Measurements from ENCODE around the gene PRKG1. TPM values are rescaled to one million over a fixed set of nuclear protein-coding genes. Genes with fewer than 3 reads are reported as not detected.

The PRKG1 gene
- total and polyA plus RNA-seq, 2 of the 4 experiments (the other 2 are of a cell fraction): 3.5 to 18.3 TPM

- H4K8ac ChIP-seq (ENCODE audit: low read depth in 2 of 2, low read length in 2 of 2): no peak overlapping the region
- no peak overlapping the region for H3K4ac ChIP-seq (ENCODE audit: low read depth, low read length)
- H3K4me2 ChIP-seq (ENCODE audit: low read depth, low read length): no peak overlapping the region
- intact Hi-C loops (cut with micrococcal nuclease): no loop called here
- no peaks in the 10 kb centered on the region for H3K36me3 ChIP-seq (ENCODE audit: control insufficient read depth, insufficient read depth, low read length)
- H2BK5ac ChIP-seq (ENCODE audit: low read depth, low read length, poor library complexity, severe bottlenecking): no peak overlapping the region
- dilution Hi-C loops (cut with HindIII; ENCODE audit: low sequenced_read_pairs, unreplicated experiment): no loop called here
- H3K56ac ChIP-seq (ENCODE audit: extremely low read depth, insufficient read depth, low read length): no peak overlapping the region
- no peak overlapping the region for H2BK20ac ChIP-seq (ENCODE audit: low read depth, low read length)
- ChIA-PET CTCF (no interaction called here), POLR2A (ENCODE audit: unreplicated experiment) (no interaction called here)
- H3K27me3 ChIP-seq (ENCODE audit: control insufficient read depth, insufficient read depth, low read length): no peaks in the 10 kb centered on the region
- H2BK120ac ChIP-seq (ENCODE audit: low read depth, low read length): no peak overlapping the region
- ATAC-seq (ENCODE audit: low read depth) (no peak), DNase-seq (no peak)
- H3K18ac ChIP-seq (ENCODE audit: low read depth, low read length): no peak overlapping the region
- H3K4me1 ChIP-seq (ENCODE audit: control insufficient read depth, insufficient read depth, low read length): no peaks in the 10 kb centered on the region
- no peak overlapping the region for H3K9ac ChIP-seq (ENCODE audit: low read depth, low read length)
- TF ChIP-seq CHD1 (IDR thresholded peaks at IDR 0.05; ENCODE audit: low read depth, low read length) (no peak), CEBPB (IDR thresholded peaks at IDR 0.05; ENCODE audit: low read depth, low read length) (no peak), MAZ (IDR thresholded peaks at IDR 0.05; ENCODE audit: borderline replicate concordance, low read depth, low read length) (no peak), FOS (IDR thresholded peaks at IDR 0.05; ENCODE audit: low read depth, low read length) (no peak), RAD21 (IDR thresholded peaks at IDR 0.05; ENCODE audit: low read length) (no peak), MXI1 (IDR thresholded peaks at IDR 0.05; ENCODE audit: borderline replicate concordance, low read depth, low read length) (no peak), SMC3 (IDR thresholded peaks at IDR 0.05; ENCODE audit: low read depth, low read length) (no peak), CTCF (conservative IDR thresholded peaks at IDR 0.05; ENCODE audit: low read depth, low read length) (no peak), RFX5 (IDR thresholded peaks at IDR 0.05; ENCODE audit: low read depth, low read length) (no peak), ELK1 (IDR thresholded peaks at IDR 0.05; ENCODE audit: borderline replicate concordance, low read depth, low read length) (no peak), NFE2L2 (IDR thresholded peaks at IDR 0.05; ENCODE audit: low read depth, low read length) (no peak), RCOR1 (IDR thresholded peaks at IDR 0.05; ENCODE audit: insufficient replicate concordance, low read length) (no peak), MAFK (IDR thresholded peaks at IDR 0.05; ENCODE audit: low read depth, low read length) (no peak), POLR2A (IDR thresholded peaks at IDR 0.05; ENCODE audit: low read depth, low read length) (no peak), BHLHE40 (IDR thresholded peaks at IDR 0.05; ENCODE audit: low read depth, low read length) (no peak), USF2 (IDR thresholded peaks at IDR 0.05; ENCODE audit: low read depth, low read length) (no peak)
- H4K91ac ChIP-seq (ENCODE audit: insufficient read depth, low read depth, low read length): no peak overlapping the region
- no peak overlapping the region for H3K27ac ChIP-seq (ENCODE audit: insufficient read depth, low read length)
- no peaks in the 10 kb centered on the region for H3K9me1 ChIP-seq (ENCODE audit: insufficient read depth, low read length)
- H3K14ac ChIP-seq (replicated peaks; ENCODE audit: low read depth, low read length): no peak overlapping the region
- no peak overlapping the region for H2AFZ ChIP-seq (replicated peaks; ENCODE audit: low read length, poor library complexity)
- peaks cover 3 to 4% of the 10 kb centered on the region in 2 experiments; a peak in 2 of 4 replicates for H3K79me1 ChIP-seq (ENCODE audit: low read depth in 1 of 2, low read length in 2 of 2)
- H3K23ac ChIP-seq (ENCODE audit: low read depth, low read length): no peak overlapping the region
- in situ Hi-C loops (cut with MboI; ENCODE audit: low sequenced_read_pairs): no loop called here
- H2AK5ac ChIP-seq (ENCODE audit: low read depth, low read length): no peak overlapping the region
- H4K20me1 ChIP-seq (ENCODE audit: insufficient read depth, low read length): no peaks in the 10 kb centered on the region
- H3K4me3 ChIP-seq (ENCODE audit: insufficient read depth, low read depth, low read length): no peak overlapping the region
- BruUV-seq (replicated peaks): no TSS peak
- H2AK9ac ChIP-seq (replicated peaks; ENCODE audit: low read depth, low read length, poor library complexity): no peak overlapping the region
- no peaks in the 10 kb centered on the region for H3K9me3 ChIP-seq (ENCODE audit: control insufficient read depth, insufficient read depth, low read length)
- H4K5ac ChIP-seq (ENCODE audit: low read depth, low read length): no peak overlapping the region
- H2BK15ac ChIP-seq (ENCODE audit: low read depth, low read length): no peak overlapping the region
Observed at GRCh38 chr10:51358227-51358626, 283.9 kb downstream of the PRKG1 start.
